GM20000 (cell line): ENCODE data around the gene HRC.

ENCODE experiments used
- DNase-seq: peaks from one replicate; pipeline ENCODE4 v3.0.0; 2012; ENCODE audit warnings: low spot score
- TF ChIP-seq, protein P1 (sequence below): IDR thresholded peaks from 2 replicates; pipeline ENCODE4 v1.5.1; 2012; ENCODE audit warnings: mild to moderate bottlenecking, control low read depth; ENCODE audit errors: extremely low read depth, missing control alignments

The HRC gene, protein sequence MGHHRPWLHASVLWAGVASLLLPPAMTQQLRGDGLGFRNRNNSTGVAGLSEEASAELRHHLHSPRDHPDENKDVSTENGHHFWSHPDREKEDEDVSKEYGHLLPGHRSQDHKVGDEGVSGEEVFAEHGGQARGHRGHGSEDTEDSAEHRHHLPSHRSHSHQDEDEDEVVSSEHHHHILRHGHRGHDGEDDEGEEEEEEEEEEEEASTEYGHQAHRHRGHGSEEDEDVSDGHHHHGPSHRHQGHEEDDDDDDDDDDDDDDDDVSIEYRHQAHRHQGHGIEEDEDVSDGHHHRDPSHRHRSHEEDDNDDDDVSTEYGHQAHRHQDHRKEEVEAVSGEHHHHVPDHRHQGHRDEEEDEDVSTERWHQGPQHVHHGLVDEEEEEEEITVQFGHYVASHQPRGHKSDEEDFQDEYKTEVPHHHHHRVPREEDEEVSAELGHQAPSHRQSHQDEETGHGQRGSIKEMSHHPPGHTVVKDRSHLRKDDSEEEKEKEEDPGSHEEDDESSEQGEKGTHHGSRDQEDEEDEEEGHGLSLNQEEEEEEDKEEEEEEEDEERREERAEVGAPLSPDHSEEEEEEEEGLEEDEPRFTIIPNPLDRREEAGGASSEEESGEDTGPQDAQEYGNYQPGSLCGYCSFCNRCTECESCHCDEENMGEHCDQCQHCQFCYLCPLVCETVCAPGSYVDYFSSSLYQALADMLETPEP

DNA sequence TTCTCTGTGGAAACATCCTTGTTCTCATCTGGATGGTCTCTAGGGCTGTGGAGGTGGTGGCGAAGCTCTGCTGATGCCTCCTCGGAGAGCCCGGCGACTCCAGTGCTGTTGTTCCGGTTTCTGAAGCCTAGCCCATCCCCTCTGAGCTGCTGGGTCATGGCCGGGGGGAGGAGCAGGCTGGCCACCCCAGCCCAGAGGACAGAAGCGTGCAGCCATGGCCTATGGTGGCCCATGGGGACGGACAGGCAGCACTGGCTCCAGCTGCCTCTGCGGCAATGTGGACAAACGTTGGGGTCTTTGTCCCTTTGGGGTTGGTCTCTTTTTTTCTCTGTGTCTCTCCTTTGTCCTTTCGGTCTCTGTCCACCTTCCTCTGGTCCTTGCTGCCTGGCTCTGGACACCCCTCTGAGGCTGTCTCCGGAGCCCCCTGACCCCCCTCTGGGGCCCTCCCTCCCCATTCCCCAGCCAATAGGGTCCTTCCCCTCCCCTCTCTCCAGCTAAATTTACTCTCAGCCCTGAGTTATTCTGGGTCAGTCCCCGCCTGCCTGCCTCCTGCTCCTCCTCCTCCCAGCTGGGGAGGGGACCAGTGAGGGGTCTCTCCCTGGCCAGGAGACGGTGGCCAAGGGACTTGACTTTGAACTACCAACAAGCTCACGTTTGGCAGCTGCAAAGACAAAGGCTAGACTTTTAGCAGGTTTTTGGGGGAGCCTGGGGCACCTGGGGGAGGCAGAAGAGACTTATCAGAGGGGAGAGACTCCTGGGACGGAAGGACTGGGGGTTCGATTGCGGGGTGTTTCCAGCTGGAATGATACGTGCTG, at the start of gene HRC:
Gene HRC (minus strand): TSS at position 392 of the 815 bp plus-strand sequence. CDS start 159 bp downstream, at position 233.
- TF ChIP-seq, protein P1, sequence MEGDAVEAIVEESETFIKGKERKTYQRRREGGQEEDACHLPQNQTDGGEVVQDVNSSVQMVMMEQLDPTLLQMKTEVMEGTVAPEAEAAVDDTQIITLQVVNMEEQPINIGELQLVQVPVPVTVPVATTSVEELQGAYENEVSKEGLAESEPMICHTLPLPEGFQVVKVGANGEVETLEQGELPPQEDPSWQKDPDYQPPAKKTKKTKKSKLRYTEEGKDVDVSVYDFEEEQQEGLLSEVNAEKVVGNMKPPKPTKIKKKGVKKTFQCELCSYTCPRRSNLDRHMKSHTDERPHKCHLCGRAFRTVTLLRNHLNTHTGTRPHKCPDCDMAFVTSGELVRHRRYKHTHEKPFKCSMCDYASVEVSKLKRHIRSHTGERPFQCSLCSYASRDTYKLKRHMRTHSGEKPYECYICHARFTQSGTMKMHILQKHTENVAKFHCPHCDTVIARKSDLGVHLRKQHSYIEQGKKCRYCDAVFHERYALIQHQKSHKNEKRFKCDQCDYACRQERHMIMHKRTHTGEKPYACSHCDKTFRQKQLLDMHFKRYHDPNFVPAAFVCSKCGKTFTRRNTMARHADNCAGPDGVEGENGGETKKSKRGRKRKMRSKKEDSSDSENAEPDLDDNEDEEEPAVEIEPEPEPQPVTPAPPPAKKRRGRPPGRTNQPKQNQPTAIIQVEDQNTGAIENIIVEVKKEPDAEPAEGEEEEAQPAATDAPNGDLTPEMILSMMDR, result no peak
- no peak for DNase-seq

DNA sequence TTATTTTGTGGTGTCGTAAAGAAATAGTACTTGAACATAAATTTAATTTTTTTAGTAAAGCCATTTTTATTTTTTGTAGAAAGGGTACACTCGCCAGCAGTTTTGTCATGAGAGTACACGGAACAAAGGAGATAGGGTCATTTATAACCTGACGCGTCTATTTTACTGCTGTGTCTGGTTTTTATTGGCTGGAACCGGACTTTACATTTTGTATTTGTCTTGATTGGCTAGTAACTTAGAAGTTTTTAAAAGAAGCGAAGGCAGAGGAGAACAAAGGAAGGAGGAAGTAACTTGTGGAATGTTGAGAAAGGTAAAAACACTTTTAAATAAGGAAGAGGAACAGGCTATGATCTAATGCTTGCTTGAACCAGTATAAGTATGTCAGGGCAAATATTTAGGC, 45.8 kb upstream of the HRC start:
- DNase-seq, result no peak
- TF ChIP-seq, protein P1, result no peak

DNA sequence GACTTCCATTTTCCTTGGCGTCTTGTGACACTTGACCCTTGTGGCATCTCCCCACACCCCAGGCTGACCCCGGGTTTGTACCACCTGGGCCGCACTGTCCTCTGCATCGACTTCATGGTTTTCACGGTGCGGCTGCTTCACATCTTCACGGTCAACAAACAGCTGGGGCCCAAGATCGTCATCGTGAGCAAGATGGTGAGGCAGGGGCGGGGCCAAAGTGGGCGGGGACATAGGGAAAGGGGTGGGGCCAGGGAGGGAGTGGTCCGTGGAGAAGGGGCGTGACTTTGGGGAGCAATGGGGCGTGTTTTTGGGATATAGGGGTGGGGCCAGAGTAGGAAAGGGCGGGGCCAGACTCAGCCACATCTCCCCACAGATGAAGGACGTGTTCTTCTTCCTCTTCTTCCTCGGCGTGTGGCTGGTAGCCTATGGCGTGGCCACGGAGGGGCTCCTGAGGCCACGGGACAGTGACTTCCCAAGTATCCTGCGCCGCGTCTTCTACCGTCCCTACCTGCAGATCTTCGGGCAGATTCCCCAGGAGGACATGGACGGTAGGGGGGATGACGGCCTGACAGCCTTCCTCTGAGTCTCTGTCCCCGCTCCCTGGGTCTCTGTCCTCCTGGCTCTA, 45.2 kb upstream of the HRC start:
- TF ChIP-seq, protein P1, result no peak
- DNase-seq, result no peak

DNA sequence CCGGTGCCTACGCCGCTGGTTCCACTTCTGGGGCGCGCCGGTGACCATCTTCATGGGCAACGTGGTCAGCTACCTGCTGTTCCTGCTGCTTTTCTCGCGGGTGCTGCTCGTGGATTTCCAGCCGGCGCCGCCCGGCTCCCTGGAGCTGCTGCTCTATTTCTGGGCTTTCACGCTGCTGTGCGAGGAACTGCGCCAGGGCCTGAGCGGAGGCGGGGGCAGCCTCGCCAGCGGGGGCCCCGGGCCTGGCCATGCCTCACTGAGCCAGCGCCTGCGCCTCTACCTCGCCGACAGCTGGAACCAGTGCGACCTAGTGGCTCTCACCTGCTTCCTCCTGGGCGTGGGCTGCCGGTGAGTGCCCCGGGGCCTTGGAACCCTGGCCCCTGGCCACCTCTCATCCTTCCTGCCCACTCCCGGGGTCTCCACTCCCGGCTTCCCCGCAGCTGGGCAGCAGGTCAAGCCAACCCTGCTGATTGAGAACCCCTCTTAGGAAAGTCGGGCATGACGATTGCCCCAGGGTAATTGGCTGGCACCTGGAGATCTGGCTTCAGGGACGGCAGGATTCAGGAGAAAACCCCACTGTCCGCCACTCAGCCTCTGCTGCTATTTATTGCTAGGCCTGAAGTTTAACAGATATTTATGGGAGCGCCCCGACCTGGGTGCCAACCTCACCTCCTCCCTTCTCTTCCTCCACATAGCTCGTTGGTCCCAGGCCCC, 41.5 kb upstream of the HRC start:
- TF ChIP-seq, protein P1, result no peak
- DNase-seq, result no peak

DNA sequence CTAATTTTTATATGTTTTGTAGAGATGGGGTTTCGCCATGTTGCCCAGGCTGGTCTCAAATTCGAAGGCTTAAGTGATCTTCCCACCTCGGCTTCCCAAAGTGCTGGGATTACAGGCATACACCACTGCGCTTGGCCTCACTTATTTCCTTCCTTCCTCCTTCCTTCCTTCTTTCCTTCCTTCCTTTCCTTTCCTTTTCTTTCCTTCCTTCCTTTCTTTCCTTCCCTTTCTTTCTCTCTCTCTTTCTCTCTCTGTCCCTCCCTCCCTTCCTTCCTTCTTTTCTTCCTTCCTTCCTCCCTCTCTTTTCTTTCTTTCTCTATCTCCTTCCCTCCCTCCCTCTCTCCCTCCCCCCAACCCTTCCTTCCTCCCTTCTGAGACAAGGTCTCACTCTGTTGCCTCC, 39.2 kb upstream of the HRC start:
- TF ChIP-seq, protein P1, result no peak

DNA sequence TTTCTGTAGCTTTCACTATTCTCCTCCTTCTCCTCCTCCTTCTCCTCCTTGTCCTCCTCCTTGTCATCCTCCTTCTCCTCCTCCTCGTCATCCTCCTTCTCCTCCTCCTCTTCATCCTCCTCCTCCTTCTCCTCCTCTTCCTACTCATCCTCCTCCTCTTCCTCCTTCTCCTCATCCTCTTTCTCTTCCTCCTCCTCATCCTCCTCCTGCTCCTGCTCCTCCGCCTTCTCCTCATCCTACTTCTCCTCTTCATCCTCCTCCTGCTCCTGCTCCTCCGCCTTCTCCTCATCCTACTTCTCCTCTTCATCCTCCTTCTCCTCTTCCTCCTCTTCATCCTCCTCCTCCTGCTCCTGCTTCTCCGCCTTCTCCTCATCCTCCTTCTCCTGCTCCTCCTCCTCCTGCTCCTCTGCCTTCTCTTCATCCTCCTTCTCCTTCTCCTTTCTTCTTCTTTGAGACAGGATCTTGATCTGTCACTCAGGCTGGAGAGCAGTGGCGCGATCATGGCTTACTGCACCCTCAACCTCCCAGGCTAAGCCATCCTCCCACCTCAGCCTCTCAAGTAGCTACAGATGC, 38.7 kb upstream of the HRC start:
- no peak for DNase-seq
- TF ChIP-seq, protein P1, result no peak

More for the DNA sequence above, 39.2 kb upstream of the HRC start:
- DNase-seq, result no peak
